ENCODE results near the gene IQCE.
"Not testable (repeated sequence)": the region's sequence is repeated elsewhere in the genome, so short reads cannot be mapped to it uniquely, and the experiment has no call there.

Gene IQCE

GRCh38 chr7:2521952-2522591 is 36.7 kb upstream of the IQCE start:
- DNase-seq, result no peak

- DNase-seq, result no peak
Measured at GRCh38 chr7:2522780-2523433, 35.9 kb upstream of the IQCE start.

- DNase-seq, result no peak
Measured at GRCh38 chr7:2523461-2523936, 35.3 kb upstream of the IQCE start.

- no peak for DNase-seq
Measured at GRCh38 chr7:2523941-2524807, 34.6 kb upstream of the IQCE start.

- no peak for DNase-seq
Measured at GRCh38 chr7:2524808-2525657, 33.7 kb upstream of the IQCE start.

- no peak for DNase-seq
Measured at GRCh38 chr7:2525658-2526630, 32.8 kb upstream of the IQCE start.

- DNase-seq, result no peak
Measured at GRCh38 chr7:2526659-2527504, 31.9 kb upstream of the IQCE start.

GRCh38 chr7:2527505-2528467 is 31.0 kb upstream of the IQCE start:
- DNase-seq, result no peak

- DNase-seq, result no peak
Measured at GRCh38 chr7:2528481-2529095, 30.2 kb upstream of the IQCE start.

- no peak for DNase-seq
Measured at GRCh38 chr7:2529161-2530070, 29.4 kb upstream of the IQCE start.

GRCh38 chr7:2530071-2530987 is 28.4 kb upstream of the IQCE start:
- no peak for DNase-seq

- not testable (repeated sequence) for DNase-seq
Measured at GRCh38 chr7:2530994-2531795, 27.6 kb upstream of the IQCE start.

- not testable (repeated sequence) for DNase-seq
Measured at GRCh38 chr7:2531796-2532110, 27.0 kb upstream of the IQCE start.

GRCh38 chr7:2532199-2532772 is 26.5 kb upstream of the IQCE start:
- not testable (repeated sequence) for DNase-seq

GRCh38 chr7:2532816-2533215 is 26.0 kb upstream of the IQCE start:
- not testable (repeated sequence) for DNase-seq

Data from 8988T (cell line).